ENCODE data around the gene DNAJC12. TPM values are rescaled to one million over a fixed set of nuclear protein-coding genes. Genes with fewer than 3 reads are reported as not detected.
"Not testable (repeated sequence)": the region's sequence is repeated elsewhere in the genome, so short reads cannot be mapped to it uniquely, and the experiment has no call there.

DNAJC12 gene
- total and polyA plus RNA-seq, 8 donors: 8.7 to 35.5 (median 20.6) TPM

DNA sequence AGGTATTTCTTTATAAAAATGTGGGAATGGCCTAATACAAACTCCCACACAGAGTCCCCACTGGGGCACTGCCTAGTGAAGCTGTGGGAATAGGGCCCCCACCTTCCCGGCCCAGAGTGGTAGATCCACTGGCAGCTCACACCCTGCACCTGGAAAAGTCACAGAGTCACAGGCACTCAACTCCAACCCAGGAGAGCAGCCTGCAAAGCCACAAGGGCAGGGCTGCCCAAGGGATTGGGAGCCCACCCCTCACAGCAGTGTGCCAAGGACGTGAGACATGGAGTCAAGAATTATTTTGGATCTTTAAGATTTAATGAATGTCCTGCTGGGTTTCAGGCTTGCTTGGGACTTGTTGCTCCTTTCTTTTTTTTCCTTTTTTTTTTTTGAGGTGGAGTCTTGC, 5.3 kb upstream of the DNAJC12 start:
- H3K27me3 ChIP-seq: no peaks in the 10 kb centered on the region
- peak overlapping the region in 1 of 4 donors; percentile 36 for H3K27ac ChIP-seq
- H3K9me3 ChIP-seq: peaks cover 0 to 3% (median 0%) of the 10 kb centered on the region in 4 donors
- 53 to 62% methylated on average over 2 of the region's 2 CpGs for WGBS, 2 donors
- H3K4me1 ChIP-seq: no peaks in the 10 kb centered on the region
- peak in 1 of 6 donors; percentile 29 for DNase-seq
- peak in 3 of 4 donors; percentile 39 to 53 (median 51) for ATAC-seq
- no peaks in the 10 kb centered on the region for H3K36me3 ChIP-seq
- intact Hi-C loops (cut with DNase I): no loop called here
- TF ChIP-seq CTCF (IDR thresholded peaks at IDR 0.05): no peak
- no peak for FAIRE-seq
- H3K4me3 ChIP-seq: no peak overlapping the region

- ATAC-seq (no peak), DNase-seq (no peak), FAIRE-seq (no peak)
- TF ChIP-seq CTCF (IDR thresholded peaks at IDR 0.05): no peak
- Histone ChIP-seq H3K4me1 (no peaks in the 10 kb centered on the region), H3K27me3 (no peaks in the 10 kb centered on the region), H3K27ac (no peak overlapping the region), H3K36me3 (no peaks in the 10 kb centered on the region), H3K4me3 (no peak overlapping the region), H3K9me3 (peaks cover 0 to 3% (median 0%) of the 10 kb centered on the region in 4 donors)
- intact Hi-C loops (cut with DNase I): no loop called here
Observed at GRCh38 chr10:67841737-67842136, 3.7 kb upstream of the DNAJC12 start.

GRCh38 chr10:67839951-67840350, 2.0 kb upstream of the DNAJC12 start:
- 84 to 96% methylated on average over 3 of the region's 3 CpGs for WGBS, 2 donors
- no peak for FAIRE-seq
- ATAC-seq: no peak
- no peak overlapping the region for H3K27ac ChIP-seq
- no peak for DNase-seq
- intact Hi-C loops (cut with DNase I): no loop called here
- no peak overlapping the region for H3K4me3 ChIP-seq
- peaks cover 0 to 3% (median 0%) of the 10 kb centered on the region in 4 donors for H3K9me3 ChIP-seq
- no peak for TF ChIP-seq CTCF (IDR thresholded peaks at IDR 0.05)
- no peaks in the 10 kb centered on the region for H3K36me3 ChIP-seq
- no peaks in the 10 kb centered on the region for H3K27me3 ChIP-seq
- H3K4me1 ChIP-seq: peaks cover 0 to 4% (median 0%) of the 10 kb centered on the region in 3 donors

GRCh38 chr10:67839511-67839910, 1.5 kb upstream of the DNAJC12 start:
- H3K27ac ChIP-seq; H3K36me3 ChIP-seq; H3K9me3 ChIP-seq; H3K4me3 ChIP-seq; H3K4me1 ChIP-seq; ATAC-seq; FAIRE-seq; H3K27me3 ChIP-seq; intact Hi-C loops (cut with DNase I); DNase-seq: not testable (repeated sequence)
- 93 to 98% methylated on average over 12 of the region's 12 CpGs for WGBS, 2 donors

GRCh38 chr10:67836972-67837371, 1.0 kb downstream of the DNAJC12 start:
- peak overlapping the region; percentile 2 to 46 (median 18) for H3K4me3 ChIP-seq
- no peak for TF ChIP-seq CTCF (IDR thresholded peaks at IDR 0.05)
- DNase-seq (no peak), FAIRE-seq (no peak), ATAC-seq (no peak)
- H3K27me3 ChIP-seq: no peaks in the 10 kb centered on the region
- intact Hi-C loops (cut with DNase I): no loop called here
- WGBS, 2 donors: 37 to 38% methylated on average over 1 of the region's 1 CpG
- H3K9me3 ChIP-seq: peaks cover 0 to 3% (median 0%) of the 10 kb centered on the region in 4 donors
- H3K36me3 ChIP-seq: no peaks in the 10 kb centered on the region
- peak overlapping the region in 2 of 4 donors; percentile 48 to 75 for H3K27ac ChIP-seq
- peaks cover 0 to 4% (median 0%) of the 10 kb centered on the region in 3 donors for H3K4me1 ChIP-seq

All from pancreas (tissue), 10 donors.